GM21737 (cell line): ENCODE results near the gene SMO.

Experiments used
- ATAC-seq: cut with Tn5 transposase; IDR thresholded peaks from one replicate; pipeline ENCODE4 v1.9.1; 2021; ENCODE audit warnings: mild to moderate bottlenecking, moderate library complexity; ENCODE audit not compliant: unreplicated experiment

SMO gene

GRCh38 chr7:129188372-129188891 lies at the start of gene SMO:
TSS of gene SMO (plus strand) at chr7:129188633. CDS start at chr7:129189152, 519 bp downstream.
- no peak for ATAC-seq

GRCh38 chr7:129143724-129144094 lies 44.7 kb upstream of the SMO start:
- no peak for ATAC-seq

- peak; percentile 70 for ATAC-seq
Measured at GRCh38 chr7:129144095-129144833, 44.2 kb upstream of the SMO start, which contains the start of gene TSPAN33. TSS of gene TSPAN33 (plus strand) at chr7:129144707. CDS start at chr7:129144981, 274 bp downstream.

- ATAC-seq: peak; percentile 6
Measured at GRCh38 chr7:129144834-129145668, 43.4 kb upstream of the SMO start.

GRCh38 chr7:129146237-129146979 lies 42.0 kb upstream of the SMO start:
- peak; percentile 58 for ATAC-seq

GRCh38 chr7:129147731-129148130 lies 40.7 kb upstream of the SMO start:
- no peak for ATAC-seq

GRCh38 chr7:129149511-129149910 lies 38.9 kb upstream of the SMO start:
- ATAC-seq: no peak

GRCh38 chr7:129150199-129150996 lies 38.0 kb upstream of the SMO start:
- ATAC-seq: no peak

GRCh38 chr7:129157651-129158050 lies 30.8 kb upstream of the SMO start:
- ATAC-seq: no peak

- no peak for ATAC-seq
Measured at GRCh38 chr7:129159539-129159938, 28.9 kb upstream of the SMO start.

GRCh38 chr7:129160161-129160905 lies 28.1 kb upstream of the SMO start:
- ATAC-seq: no peak

GRCh38 chr7:129161524-129162225 lies 26.8 kb upstream of the SMO start:
- no peak for ATAC-seq

GRCh38 chr7:129162732-129163131 lies 25.7 kb upstream of the SMO start:
- ATAC-seq: no peak

GRCh38 chr7:129163875-129164544 lies 24.4 kb upstream of the SMO start:
- no peak for ATAC-seq

GRCh38 chr7:129166745-129167144 lies 21.7 kb upstream of the SMO start:
- peak; percentile 49 for ATAC-seq

- ATAC-seq: no peak
Measured at GRCh38 chr7:129167817-129168216, 20.6 kb upstream of the SMO start.

GRCh38 chr7:129168231-129169021 lies 20.0 kb upstream of the SMO start:
- ATAC-seq: no peak
